Left renal pelvis (tissue), 4 donors: Measurements from ENCODE around the gene FNTB. TPM values are rescaled to one million over a fixed set of nuclear protein-coding genes. Genes with fewer than 3 reads are reported as not detected.

Experiments
- DNase-seq, 4 donors: peaks; one replicate each; pipeline ENCODE4 v3.0.0-alpha.2; 2013; ENCODE audit warnings: low read depth in 4 of 4, low spot score in 3 of 4
- polyA plus RNA-seq, 4 donors: library from polyadenylated mRNA; unstranded; fragments of 120-200 nt; gene quantifications; one replicate each; pipeline ENCODE4 v1.2.1, GENCODE V29; 2013; ENCODE audit not compliant: insufficient read length in 4 of 4

FNTB gene
- 10 to 100 TPM; 24.9 to 37.7 (median 30.7) TPM for polyA plus RNA-seq

- DNase-seq: peak; percentile 93 to 98 (median 96)
Observed at GRCh38 chr14:64986648-64987437, at the start of gene FNTB. TSS of gene FNTB (plus strand) at chr14:64986895. CDS start at chr14:64986954, 59 bp downstream.

GRCh38 chr14:64937171-64937820, 49.4 kb upstream of the FNTB start:
- DNase-seq: no peak

- DNase-seq: no peak
Observed at GRCh38 chr14:64937821-64938193, 48.9 kb upstream of the FNTB start.

- DNase-seq: no peak
Observed at GRCh38 chr14:64938972-64939816, 47.5 kb upstream of the FNTB start.

- DNase-seq: no peak
Observed at GRCh38 chr14:64939817-64940190, 46.9 kb upstream of the FNTB start.

- DNase-seq: no peak
Observed at GRCh38 chr14:64940336-64940910, 46.3 kb upstream of the FNTB start.

GRCh38 chr14:64942531-64943111, 44.1 kb upstream of the FNTB start, which contains the start of gene GPX2:
TSS of gene GPX2 (minus strand) at chr14:64942745. CDS start at chr14:64942726, 19 bp downstream.
- no peak for DNase-seq

- DNase-seq: no peak
Observed at GRCh38 chr14:64943556-64943955, 43.1 kb upstream of the FNTB start.

- DNase-seq: no peak
Observed at GRCh38 chr14:64944041-64944440, 42.7 kb upstream of the FNTB start.

- no peak for DNase-seq
Observed at GRCh38 chr14:64944861-64945260, 41.8 kb upstream of the FNTB start.

GRCh38 chr14:64945431-64946178, 41.1 kb upstream of the FNTB start:
- DNase-seq: no peak

- DNase-seq: no peak
Observed at GRCh38 chr14:64946310-64947045, 40.2 kb upstream of the FNTB start.

GRCh38 chr14:64947710-64948611, 38.7 kb upstream of the FNTB start:
- no peak for DNase-seq

GRCh38 chr14:64948612-64949210, 38.0 kb upstream of the FNTB start:
- no peak for DNase-seq

- no peak for DNase-seq
Observed at GRCh38 chr14:64950889-64951288, 35.8 kb upstream of the FNTB start.

GRCh38 chr14:64951291-64951690, 35.4 kb upstream of the FNTB start:
- no peak for DNase-seq

- no peak for DNase-seq
Observed at GRCh38 chr14:64951724-64952123, 35.0 kb upstream of the FNTB start.
